Coronary artery (tissue), 2 donors: ENCODE measurements around the gene ASB10.
A peak's percentile ranks its signal among the peaks of the same experiment; 100 is the strongest.

Experiments
- DNase-seq: peaks from one replicate; pipeline ENCODE4 v3.0.0-alpha.2; 2017; ENCODE audit warnings: low spot score
- H3K27ac ChIP-seq, 2 donors: fragments of 200-600 bp; sonication (generic); one replicate each; pipeline ENCODE4 v1.5.1; 2016 to 2019
- H3K4me3 ChIP-seq: fragments of 200-600 bp; sonication (generic); 2 replicates; pipeline ENCODE4 v1.5.1; 2016; ENCODE audit warnings: mild to moderate bottlenecking, moderate library complexity
- CTCF ChIP-seq: fragments of 200-600 bp; sonication (generic); IDR thresholded peaks from one replicate; pipeline ENCODE4 v1.5.1; 2019; ENCODE audit warnings: antibody characterized with exemption

ASB10 gene

GRCh38 chr7:151161757-151162156 lies 25.3 kb downstream of the ASB10 start:
- no peak overlapping the region for H3K27ac ChIP-seq
- H3K4me3 ChIP-seq: no peak overlapping the region
- no peak for TF ChIP-seq CTCF
- DNase-seq: no peak

- no peak for TF ChIP-seq CTCF
- DNase-seq: no peak
- H3K4me3 ChIP-seq: no peak overlapping the region
- H3K27ac ChIP-seq: no peak overlapping the region
Measured at GRCh38 chr7:151157645-151158329, 29.3 kb downstream of the ASB10 start.

GRCh38 chr7:151152643-151153513 lies 34.2 kb downstream of the ASB10 start:
- TF ChIP-seq CTCF: no peak
- no peak for DNase-seq
- Histone ChIP-seq H3K27ac (no peak overlapping the region), H3K4me3 (no peak overlapping the region)

GRCh38 chr7:151150388-151150787 lies 36.7 kb downstream of the ASB10 start:
- TF ChIP-seq CTCF: no peak
- Histone ChIP-seq H3K27ac (no peak overlapping the region), H3K4me3 (no peak overlapping the region)
- no peak for DNase-seq

- Histone ChIP-seq H3K4me3 (no peak overlapping the region), H3K27ac (no peak overlapping the region)
- DNase-seq: peak; percentile 56
- TF ChIP-seq CTCF: no peak
Measured at GRCh38 chr7:151148319-151149259, 38.5 kb downstream of the ASB10 start.

- TF ChIP-seq CTCF: no peak
- Histone ChIP-seq H3K4me3 (no peak overlapping the region), H3K27ac (no peak overlapping the region)
- DNase-seq: no peak
Measured at GRCh38 chr7:151146761-151147160, 40.3 kb downstream of the ASB10 start.
